ENCODE measurements around the gene CAB39.
"Not testable (repeated sequence)": the region's sequence is repeated elsewhere in the genome, so short reads cannot be mapped to it uniquely, and the experiment has no call there.

Gene CAB39

GRCh38 chr2:230716588-230716987 is 3.9 kb downstream of the CAB39 start:
- no peak for DNase-seq

GRCh38 chr2:230717600-230717999 is 5.0 kb downstream of the CAB39 start:
- DNase-seq = no peak

- no peak for DNase-seq
These were observed 6.7 kb downstream of the CAB39 start for GRCh38 chr2:230719340-230719739.

GRCh38 chr2:230721712-230722111 is 9.1 kb downstream of the CAB39 start:
- DNase-seq = no peak

- DNase-seq = no peak
These were observed 9.7 kb downstream of the CAB39 start for GRCh38 chr2:230722207-230722885.

GRCh38 chr2:230723363-230723762 is 10.7 kb downstream of the CAB39 start:
- no peak for DNase-seq

GRCh38 chr2:230724957-230725356 is 12.3 kb downstream of the CAB39 start:
- not testable (repeated sequence) for DNase-seq

- DNase-seq = no peak
These were observed 18.9 kb downstream of the CAB39 start for GRCh38 chr2:230731512-230731911.

DNA sequence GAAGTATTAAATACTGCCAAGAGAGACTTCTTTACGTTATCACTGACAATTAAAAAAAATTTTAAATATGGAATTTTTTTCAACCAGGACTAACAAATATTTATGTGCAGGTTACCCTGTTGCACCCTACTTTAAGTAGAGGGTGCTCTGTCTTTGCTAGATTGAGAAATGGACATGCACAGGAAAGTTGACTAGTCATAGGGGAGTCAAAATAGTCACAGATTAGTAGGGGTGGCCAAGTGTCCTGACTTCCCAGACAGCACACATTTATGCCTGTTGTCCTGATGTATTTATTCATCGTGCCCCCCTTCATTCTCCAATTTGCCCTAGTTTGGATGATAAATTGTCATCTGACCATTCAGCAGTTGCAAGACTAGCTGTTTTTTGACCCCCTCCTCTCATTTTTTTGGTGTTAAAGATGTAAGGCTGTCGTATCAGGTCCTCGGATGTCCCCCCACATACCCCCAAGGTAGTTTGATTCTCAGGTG is 20.3 kb downstream of the CAB39 start:
- DNase-seq = no peak

DNA sequence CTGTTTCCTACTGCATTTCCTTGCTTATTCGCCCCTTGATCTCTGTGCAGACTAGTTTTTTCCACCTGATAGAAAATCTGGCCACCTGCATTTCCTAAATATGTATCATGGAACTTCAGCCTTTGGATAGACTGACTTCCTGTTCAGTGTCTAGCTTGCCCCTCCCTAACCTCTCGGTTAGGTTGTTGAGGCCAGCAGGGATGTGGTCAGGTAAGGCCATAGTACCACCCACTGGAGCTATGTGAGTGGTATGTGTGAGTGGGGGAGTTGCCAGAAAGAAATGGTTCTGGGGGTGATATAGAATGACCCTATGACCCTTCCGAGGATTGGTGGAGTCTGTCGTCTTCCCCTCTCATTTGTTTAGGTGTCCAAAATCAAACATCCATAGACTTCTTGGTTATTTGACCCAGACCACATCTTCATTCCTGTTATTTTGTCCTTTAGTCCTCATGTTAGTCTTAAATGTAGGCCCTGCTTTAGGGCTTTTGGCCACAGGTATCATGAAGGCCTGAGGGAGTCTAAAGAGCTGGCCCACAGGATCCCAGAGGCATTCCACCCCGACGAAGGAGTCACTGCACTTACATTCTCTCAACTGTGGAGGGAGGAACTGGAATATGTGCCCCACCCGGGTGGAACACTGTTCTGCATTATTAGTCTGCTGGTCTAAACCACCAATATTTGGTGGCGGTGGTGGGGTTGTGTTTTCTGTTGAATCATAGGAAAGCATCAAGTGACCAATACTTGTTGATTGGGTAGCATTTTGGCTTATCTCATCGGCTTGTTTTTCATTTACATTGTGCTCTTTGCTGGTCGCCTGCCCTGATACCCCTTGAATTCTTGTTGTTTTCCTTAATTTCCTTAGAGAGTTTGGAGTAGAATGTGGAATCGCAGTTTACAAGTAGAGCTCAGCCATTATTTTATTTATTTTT is 21.9 kb downstream of the CAB39 start:
- no peak for DNase-seq

DNA sequence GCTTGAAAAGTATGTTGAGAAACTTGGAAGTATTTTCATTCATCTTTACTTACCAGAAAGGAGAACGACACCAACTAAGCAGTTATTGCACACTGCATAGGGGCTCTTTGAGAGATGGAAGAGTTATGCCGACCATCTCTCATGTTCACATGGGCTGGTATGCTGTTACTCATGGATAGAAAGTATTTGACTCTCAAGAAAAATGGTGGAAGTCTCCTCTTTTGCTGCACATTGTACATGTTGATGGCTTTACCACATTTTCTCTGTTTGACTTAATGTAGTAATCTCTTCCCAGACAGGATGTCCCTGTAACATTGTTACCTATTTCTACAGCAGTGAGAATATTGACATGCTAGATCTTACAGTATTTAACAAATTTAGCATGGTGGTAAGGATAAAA is 23.2 kb downstream of the CAB39 start:
- no peak for DNase-seq

- no peak for DNase-seq
These were observed 24.7 kb downstream of the CAB39 start for GRCh38 chr2:230737300-230737699.

GRCh38 chr2:230737791-230738226 is 25.2 kb downstream of the CAB39 start:
- DNase-seq = no peak

DNA sequence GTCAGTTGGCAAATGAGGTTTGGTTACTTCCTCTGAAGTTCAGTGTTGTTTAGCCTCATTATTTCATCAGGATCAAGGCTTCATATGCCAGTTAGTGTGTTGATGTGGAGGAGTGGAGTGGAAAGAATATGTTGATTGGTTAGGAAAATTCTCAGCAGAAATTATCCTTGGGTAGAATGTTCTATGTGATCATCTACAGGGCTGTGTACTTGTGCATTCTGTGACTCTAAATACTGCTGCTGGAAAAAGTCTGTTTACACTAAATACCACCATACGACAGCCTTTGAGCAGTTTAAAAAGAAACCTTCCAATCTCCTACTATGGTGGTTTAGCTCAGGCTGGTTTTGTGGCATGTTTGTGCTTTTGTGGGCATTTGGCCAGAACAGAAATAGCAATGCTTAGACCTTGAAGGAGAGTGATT is 25.8 kb downstream of the CAB39 start:
- DNase-seq = no peak

DNA sequence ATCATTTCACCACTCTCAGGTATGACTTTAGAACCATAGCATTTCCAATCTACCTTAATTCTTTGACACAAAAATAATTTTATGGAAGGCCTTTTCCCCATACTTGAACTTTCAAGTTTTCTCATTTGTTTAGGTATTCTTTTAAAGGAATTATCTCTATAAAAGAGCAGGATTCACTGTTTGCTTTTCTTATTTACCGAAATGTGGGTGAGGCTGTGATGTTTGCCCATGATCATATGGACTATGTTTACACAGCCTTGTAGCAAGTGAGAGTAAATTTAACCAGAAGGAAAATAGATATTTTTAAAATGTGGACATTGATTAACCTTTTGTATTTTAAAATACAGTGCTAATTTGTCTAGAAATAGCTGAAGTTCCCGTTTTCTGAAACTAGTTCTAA is 26.3 kb downstream of the CAB39 start:
- DNase-seq = peak; percentile 28

- DNase-seq = no peak
These were observed 27.3 kb downstream of the CAB39 start for GRCh38 chr2:230739961-230740360.

DNA sequence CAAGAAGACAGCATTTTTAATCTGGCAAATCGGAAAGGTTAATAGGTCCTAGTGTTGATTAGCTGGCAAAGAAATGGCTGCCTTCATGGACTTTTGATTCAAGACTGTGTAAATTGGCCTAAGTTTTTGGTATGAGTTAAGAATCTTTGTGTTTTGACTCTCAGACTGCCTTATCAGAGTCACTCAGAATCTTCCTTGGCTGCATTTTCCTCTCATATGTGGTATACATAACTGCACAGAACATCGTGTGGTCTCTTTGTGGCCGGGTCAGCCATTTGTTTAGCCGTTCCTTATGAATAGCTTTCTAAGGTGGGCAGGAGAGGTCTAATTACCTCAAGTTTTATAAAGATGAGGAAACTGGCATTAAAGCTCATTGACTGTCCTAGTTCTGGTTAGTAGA is 30.1 kb downstream of the CAB39 start:
- DNase-seq = no peak

- DNase-seq = no peak
These were observed 33.6 kb downstream of the CAB39 start for GRCh38 chr2:230746213-230746612.

GRCh38 chr2:230748087-230748486 is 35.4 kb downstream of the CAB39 start:
- no peak for DNase-seq

DNA sequence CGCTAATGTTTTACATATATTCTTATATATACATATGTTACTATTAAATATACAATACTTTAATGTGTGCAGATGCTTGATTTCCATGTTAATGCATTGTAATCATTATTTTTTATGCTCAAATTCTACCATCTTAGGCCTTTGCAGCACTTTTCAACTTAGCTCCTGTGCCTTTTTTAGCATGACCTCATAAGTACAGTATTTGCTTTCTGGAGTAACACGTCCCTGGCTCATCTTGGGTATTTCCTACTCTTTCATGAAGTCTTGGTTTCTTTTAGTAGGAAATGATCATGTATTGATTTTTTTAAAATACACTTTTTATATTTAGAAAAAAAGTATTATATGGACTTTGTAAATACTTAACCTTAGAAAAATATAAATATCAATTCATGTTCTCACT is 36.5 kb downstream of the CAB39 start:
- DNase-seq = no peak

GRCh38 chr2:230751062-230751461 is 38.4 kb downstream of the CAB39 start:
- DNase-seq = no peak

- DNase-seq = no peak
These were observed 41.6 kb downstream of the CAB39 start for GRCh38 chr2:230754200-230754599.

GRCh38 chr2:230757476-230757875 is 44.8 kb downstream of the CAB39 start:
- no peak for DNase-seq

All from NCI-H146 (cell line).